Thoracic aorta (tissue), 2 donors: ENCODE measurements around the gene CD36. TPM values are rescaled to one million over a fixed set of nuclear protein-coding genes. Genes with fewer than 3 reads are reported as not detected.

Experiments
- ATAC-seq: fragments of 150-250 bp; one replicate; pipeline ENCODE4 v1.8.0; 2017; ENCODE audit warnings: low read depth; ENCODE audit not compliant: insufficient number of reproducible peaks, low FRiP score
- DNase-seq: peaks from one replicate; pipeline ENCODE4 v3.0.0-alpha.2; 2020; ENCODE audit warnings: low spot score
- H3K27ac ChIP-seq, 2 donors: fragments of 200-600 bp; sonication (generic); 1 replicate in 1 of 2; 2 replicates in 1 of 2; pipeline ENCODE4 v1.5.1; 2016; ENCODE audit warnings: mild to moderate bottlenecking in 2 of 2, moderate library complexity in 2 of 2
- H3K27me3 ChIP-seq: fragments of 200-600 bp; sonication (generic); replicated peaks from 2 replicates; pipeline ENCODE4 v1.6.0; 2016; ENCODE audit warnings: mild to moderate bottlenecking; ENCODE audit not compliant: insufficient read depth
- H3K36me3 ChIP-seq: fragments of 200-600 bp; sonication (generic); one replicate; pipeline ENCODE4 v1.5.1; 2016
- H3K4me1 ChIP-seq, 2 donors: fragments of 200-600 bp; sonication (generic); 1 replicate in 1 of 2; 2 replicates in 1 of 2; pipeline versions ENCODE4 v1.5.1 to v1.6.0; 2016; ENCODE audit warnings: low read depth in 2 of 2, mild to moderate bottlenecking in 1 of 2; ENCODE audit not compliant: control insufficient read depth in 1 of 2
- H3K4me3 ChIP-seq: fragments of 200-600 bp; sonication (generic); 2 replicates; pipeline ENCODE4 v1.5.1; 2016; ENCODE audit warnings: mild to moderate bottlenecking
- H3K9me3 ChIP-seq: fragments of 200-600 bp; sonication (generic); 2 replicates; pipeline ENCODE4 v1.5.1; 2016
- CTCF ChIP-seq: fragments of 200-600 bp; sonication (generic); IDR thresholded peaks from one replicate; pipeline ENCODE4 v1.5.1; 2019; ENCODE audit warnings: antibody characterized with exemption
- total RNA-seq, 2 donors: library from RNA; depleted of rRNA; stranded (reverse); fragments of >200 nt; gene quantifications; one replicate each; pipeline versions ENCODE4 v1.1.0 to v1.2.3, GENCODE V29; 2016

Gene CD36
- total RNA-seq, 2 donors from 2014 or later = 68.6 to 94.8 TPM

GRCh38 chr7:80675090-80675489 lies 36.6 kb downstream of the CD36 start:
- no peaks in the 10 kb centered on the region for H3K36me3 ChIP-seq

GRCh38 chr7:80676404-80676803 lies 38.0 kb downstream of the CD36 start:
- H3K36me3 ChIP-seq = no peaks in the 10 kb centered on the region
- ATAC-seq = no peak
- DNase-seq = no peak

More at GRCh38 chr7:80675090-80675489, 36.6 kb downstream of the CD36 start:
- no peak for ATAC-seq
- H3K4me3 ChIP-seq = no peak overlapping the region
- H3K4me1 ChIP-seq = no peaks in the 10 kb centered on the region
- no peak for TF ChIP-seq CTCF
- H3K27me3 ChIP-seq = no peaks in the 10 kb centered on the region
- no peak overlapping the region for H3K27ac ChIP-seq
- no peak for DNase-seq
- H3K9me3 ChIP-seq = no peaks in the 10 kb centered on the region

GRCh38 chr7:80677629-80678028 lies 39.2 kb downstream of the CD36 start:
- no peak for ATAC-seq
- H3K27me3 ChIP-seq = no peaks in the 10 kb centered on the region
- H3K4me1 ChIP-seq = no peaks in the 10 kb centered on the region
- TF ChIP-seq CTCF = no peak
- no peak overlapping the region for H3K4me3 ChIP-seq
- DNase-seq = no peak
- no peak overlapping the region for H3K27ac ChIP-seq
- no peaks in the 10 kb centered on the region for H3K9me3 ChIP-seq
- H3K36me3 ChIP-seq = no peaks in the 10 kb centered on the region

More at GRCh38 chr7:80676404-80676803, 38.0 kb downstream of the CD36 start:
- no peak for TF ChIP-seq CTCF
- Histone ChIP-seq H3K9me3 (no peaks in the 10 kb centered on the region), H3K4me1 (no peaks in the 10 kb centered on the region), H3K27me3 (no peaks in the 10 kb centered on the region), H3K27ac (no peak overlapping the region), H3K4me3 (no peak overlapping the region)

GRCh38 chr7:80678707-80679106 lies 40.3 kb downstream of the CD36 start:
- H3K27me3 ChIP-seq = no peaks in the 10 kb centered on the region
- ATAC-seq = no peak
- no peaks in the 10 kb centered on the region for H3K36me3 ChIP-seq
- no peaks in the 10 kb centered on the region for H3K4me1 ChIP-seq
- H3K9me3 ChIP-seq = no peaks in the 10 kb centered on the region
- TF ChIP-seq CTCF = no peak
- no peak for DNase-seq
- H3K27ac ChIP-seq = no peak overlapping the region
- H3K4me3 ChIP-seq = no peak overlapping the region

GRCh38 chr7:80679921-80680907 lies 41.8 kb downstream of the CD36 start:
- H3K9me3 ChIP-seq = no peaks in the 10 kb centered on the region
- ATAC-seq = no peak
- no peak for TF ChIP-seq CTCF
- no peak overlapping the region for H3K27ac ChIP-seq
- no peaks in the 10 kb centered on the region for H3K4me1 ChIP-seq
- no peaks in the 10 kb centered on the region for H3K27me3 ChIP-seq
- no peaks in the 10 kb centered on the region for H3K36me3 ChIP-seq
- no peak for DNase-seq
- H3K4me3 ChIP-seq = no peak overlapping the region
